GM19452 (cell line): ENCODE results near the gene TNNT1.

ENCODE experiments used
- ATAC-seq: cut with Tn5 transposase; IDR thresholded peaks from one replicate; pipeline ENCODE4 v1.9.1; 2021; ENCODE audit not compliant: unreplicated experiment

Gene TNNT1

GRCh38 chr19:55091955-55092354 is 57.1 kb downstream of the TNNT1 start:
- no peak for ATAC-seq

- no peak for ATAC-seq
These were observed 57.7 kb downstream of the TNNT1 start for GRCh38 chr19:55091126-55091910.

- no peak for ATAC-seq
These were observed 58.4 kb downstream of the TNNT1 start for GRCh38 chr19:55090564-55090963.

- no peak for ATAC-seq
These were observed 59.6 kb downstream of the TNNT1 start for GRCh38 chr19:55089342-55089944.

GRCh38 chr19:55088543-55089341 is 60.3 kb downstream of the TNNT1 start:
- no peak for ATAC-seq

DNA sequence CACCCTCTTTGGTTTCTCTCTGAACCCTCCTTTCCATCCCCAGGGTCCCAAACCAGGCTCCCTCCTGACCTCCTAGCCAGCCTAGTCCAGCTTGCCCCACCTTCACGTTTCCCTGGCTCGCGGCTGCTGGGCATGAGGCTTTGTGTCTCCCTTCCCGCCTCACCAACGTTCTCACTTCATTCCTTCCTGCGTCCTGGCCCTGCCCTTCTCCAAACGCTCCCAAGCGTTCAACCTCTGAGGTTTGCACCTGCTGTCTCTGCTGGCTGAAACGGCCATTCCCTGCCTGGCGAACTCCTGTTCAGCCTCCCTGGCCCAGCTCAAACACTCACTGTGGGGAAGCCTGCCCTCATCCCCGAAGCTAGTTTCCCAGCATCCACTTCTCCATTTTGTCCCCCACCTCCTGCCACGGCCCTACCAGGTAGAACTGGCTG is 61.0 kb downstream of the TNNT1 start:
- ATAC-seq = no peak

DNA sequence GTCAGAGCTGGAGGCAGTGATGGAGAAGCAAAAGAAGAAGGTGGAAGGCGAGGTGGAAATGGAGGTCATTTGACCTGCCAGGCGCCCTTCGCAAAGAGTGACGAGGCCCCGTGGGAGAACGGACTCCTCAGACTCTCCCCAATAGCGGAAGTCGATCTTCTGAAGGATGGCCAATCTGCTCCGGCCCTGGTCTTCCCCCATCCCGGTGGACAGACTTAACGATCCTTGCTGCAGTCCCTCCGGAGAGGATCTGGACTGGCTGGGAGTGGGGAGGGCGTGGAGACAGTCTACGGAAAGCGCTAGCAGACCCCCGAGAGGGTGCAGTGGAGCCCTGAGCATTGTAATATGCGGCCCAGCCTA is 61.5 kb downstream of the TNNT1 start:
- ATAC-seq = no peak

DNA sequence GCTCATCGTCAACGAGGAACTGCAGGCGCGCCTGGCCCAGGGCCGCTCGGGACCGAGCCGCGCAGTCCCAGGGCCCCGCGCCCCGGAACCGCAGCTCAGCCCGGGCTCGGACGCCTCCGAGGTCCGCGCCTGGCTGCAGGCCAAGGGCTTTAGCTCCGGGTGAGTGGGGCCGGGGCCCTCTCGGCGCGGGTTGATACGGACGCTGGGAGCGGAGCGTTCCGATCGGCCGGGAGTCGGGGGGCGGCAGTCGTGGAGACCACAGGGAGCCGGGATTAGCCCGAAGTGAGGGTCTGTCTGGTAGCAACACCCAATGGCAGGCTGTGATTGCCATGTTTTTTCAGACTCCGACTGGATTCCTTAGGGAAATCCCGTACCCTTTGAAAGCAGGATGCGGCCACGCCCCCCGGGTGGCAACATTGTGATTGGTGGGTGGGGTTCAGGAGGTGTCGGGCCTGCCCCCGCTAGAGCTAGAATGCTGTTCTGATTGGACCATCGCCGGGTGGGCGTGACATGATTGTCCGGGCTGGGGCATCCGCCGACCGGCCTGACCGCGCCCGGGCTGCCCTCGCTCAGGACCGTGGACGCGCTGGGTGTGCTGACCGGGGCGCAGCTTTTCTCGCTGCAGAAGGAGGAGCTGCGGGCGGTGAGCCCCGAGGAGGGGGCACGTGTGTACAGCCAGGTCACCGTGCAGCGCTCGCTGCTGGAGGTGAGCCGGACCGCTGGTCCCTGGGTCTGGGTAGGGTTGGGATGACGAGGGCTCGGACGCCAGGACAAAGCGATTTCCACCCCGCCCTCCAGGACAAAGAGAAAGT is 62.1 kb downstream of the TNNT1 start:
- no peak for ATAC-seq

GRCh38 chr19:55085923-55086715 is 62.9 kb downstream of the TNNT1 start:
- no peak for ATAC-seq

DNA sequence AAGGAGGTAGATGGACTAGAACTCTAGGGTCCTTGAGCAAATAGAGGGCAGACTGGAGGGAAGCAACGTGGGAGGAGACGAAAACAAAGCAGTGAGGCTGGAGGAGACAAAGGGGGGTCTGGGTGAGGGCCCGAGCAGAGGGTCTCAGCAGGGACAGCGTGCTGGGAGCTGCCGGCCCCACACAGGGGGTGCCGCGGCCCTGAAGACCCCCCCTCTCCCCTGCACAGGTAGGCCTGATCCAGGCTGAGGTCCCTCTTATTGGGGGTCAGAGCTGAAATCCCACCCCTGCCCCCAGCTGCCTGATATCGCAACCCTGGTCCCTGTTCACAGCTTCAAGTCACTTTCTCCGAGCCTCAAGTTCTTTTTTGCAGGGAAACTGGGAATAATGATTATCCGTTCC is 64.6 kb downstream of the TNNT1 start:
- ATAC-seq = no peak

GRCh38 chr19:55083004-55083850 is 65.8 kb downstream of the TNNT1 start:
- no peak for ATAC-seq
